GM18870 (cell line): Measurements from ENCODE around the gene ATG4D.

Source experiments
- ATAC-seq: cut with Tn5 transposase; IDR thresholded peaks from one replicate; pipeline ENCODE4 v1.9.1; 2021; ENCODE audit warnings: moderate library complexity; ENCODE audit not compliant: unreplicated experiment

ATG4D gene

DNA sequence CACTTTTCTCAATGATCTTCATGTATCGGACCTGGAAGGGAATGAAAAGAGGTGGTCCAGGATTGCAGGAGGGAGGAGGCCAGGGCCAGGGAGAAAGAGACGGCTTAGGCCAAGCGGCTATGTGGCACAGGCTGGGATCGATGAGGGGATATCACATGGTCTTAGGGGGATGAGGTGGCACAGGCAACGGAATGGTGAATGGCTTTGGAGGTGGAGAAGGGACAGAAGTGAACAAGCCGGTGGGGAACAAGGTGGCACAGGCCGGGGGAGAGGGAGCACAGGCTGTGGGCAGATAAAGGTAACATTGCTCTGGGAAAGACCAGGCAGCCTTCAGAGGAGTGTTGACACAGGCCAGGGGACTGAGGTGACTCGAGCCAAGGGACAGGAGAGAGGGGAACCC lies 30.8 kb downstream of the ATG4D start:
- no peak for ATAC-seq

DNA sequence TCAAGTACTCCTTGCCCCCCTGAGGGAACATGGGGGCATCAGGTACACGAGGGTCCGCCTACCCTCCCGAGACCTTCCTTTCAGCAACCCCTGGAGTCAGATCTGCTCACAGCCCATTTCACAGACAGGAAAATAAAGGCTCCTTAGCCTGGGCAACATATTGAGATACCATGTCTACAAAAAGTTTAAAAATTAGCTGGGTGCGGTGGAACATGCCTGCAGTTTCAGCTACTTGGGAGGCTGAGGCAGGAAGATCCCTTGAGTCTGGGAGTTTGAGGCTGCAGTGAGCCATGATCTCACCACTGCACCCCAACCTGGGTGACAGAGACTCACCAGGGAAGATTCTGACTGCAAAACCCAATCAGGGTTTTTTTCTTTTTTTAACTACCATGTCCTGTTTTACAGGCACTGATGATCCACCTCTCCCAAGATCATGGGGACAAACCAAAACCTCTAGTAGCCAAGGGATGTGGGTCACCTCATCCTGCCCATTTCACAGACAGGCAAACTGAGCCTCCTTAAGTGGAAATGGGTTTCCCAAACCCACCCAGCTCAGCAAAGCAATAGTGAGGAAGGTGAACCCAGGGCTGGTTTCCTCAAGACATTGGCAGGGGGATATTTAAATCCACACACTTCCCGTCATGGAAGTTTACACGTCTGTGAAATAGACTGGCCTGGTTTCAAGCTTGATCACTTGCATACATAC lies 31.5 kb downstream of the ATG4D start:
- ATAC-seq: no peak

GRCh38 chr19:10577951-10578350 lies 34.2 kb downstream of the ATG4D start:
- no peak for ATAC-seq

DNA sequence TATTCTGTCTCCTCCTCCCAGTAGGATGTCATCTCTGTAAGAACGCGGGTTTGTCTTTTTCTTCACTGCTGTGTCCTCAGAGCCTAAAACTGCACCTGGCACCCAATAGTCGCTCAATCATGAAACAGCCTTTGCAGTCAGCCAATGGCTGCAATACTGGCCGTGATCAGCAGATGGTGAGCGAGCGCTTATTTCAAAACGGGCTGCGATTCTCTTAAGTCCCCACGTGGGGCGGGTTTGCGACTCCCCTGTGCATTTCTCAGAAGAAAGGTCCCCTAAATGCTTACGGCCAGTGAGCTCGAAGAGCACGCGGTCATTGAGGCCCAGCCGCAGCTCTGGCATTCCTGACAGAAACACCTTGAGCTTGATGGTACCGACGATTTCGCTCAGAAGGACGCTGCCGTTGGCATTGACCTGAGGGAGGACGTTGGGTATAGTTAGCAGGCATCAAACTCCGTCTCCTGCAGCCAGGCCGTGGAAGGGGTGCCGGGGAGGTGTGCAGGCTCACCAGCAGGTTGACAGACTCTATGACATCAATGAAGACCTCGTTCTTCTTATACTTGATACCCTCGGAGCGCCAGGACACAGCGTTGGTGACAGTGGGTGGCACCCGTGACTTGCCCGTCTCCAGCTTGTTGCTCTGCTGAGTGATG lies 37.4 kb downstream of the ATG4D start:
- no peak for ATAC-seq

- no peak for ATAC-seq
These were observed 38.4 kb downstream of the ATG4D start for GRCh38 chr19:10582091-10582490.

- ATAC-seq: no peak
These were observed 39.5 kb downstream of the ATG4D start for GRCh38 chr19:10583036-10583776.

GRCh38 chr19:10586396-10586795 lies 42.7 kb downstream of the ATG4D start:
- ATAC-seq: no peak

GRCh38 chr19:10587022-10587838 lies 43.5 kb downstream of the ATG4D start, which contains the start of gene AP1M2:
Gene AP1M2, minus strand, starts transcription at chr19:10587312. Its CDS starts 81 bp downstream, at chr19:10587231.
- no peak for ATAC-seq

DNA sequence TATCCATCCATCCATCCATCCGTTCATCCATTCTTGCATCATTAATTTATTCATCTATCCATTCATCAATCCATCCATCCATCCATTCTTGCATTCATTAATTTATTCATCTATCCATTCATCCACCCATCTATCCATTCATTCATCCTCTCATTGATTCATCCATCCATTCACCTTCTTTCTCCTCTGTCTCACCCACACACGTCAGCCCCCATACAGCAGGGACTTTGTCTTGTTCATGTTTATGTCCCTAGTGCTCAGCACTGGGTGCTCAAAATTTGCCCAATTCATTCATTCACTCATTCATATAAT lies 44.1 kb downstream of the ATG4D start:
- no peak for ATAC-seq

- ATAC-seq: no peak
These were observed 49.4 kb downstream of the ATG4D start for GRCh38 chr19:10593148-10593547.

- peak; percentile 40 for ATAC-seq
These were observed 50.3 kb downstream of the ATG4D start for GRCh38 chr19:10593820-10594637.

DNA sequence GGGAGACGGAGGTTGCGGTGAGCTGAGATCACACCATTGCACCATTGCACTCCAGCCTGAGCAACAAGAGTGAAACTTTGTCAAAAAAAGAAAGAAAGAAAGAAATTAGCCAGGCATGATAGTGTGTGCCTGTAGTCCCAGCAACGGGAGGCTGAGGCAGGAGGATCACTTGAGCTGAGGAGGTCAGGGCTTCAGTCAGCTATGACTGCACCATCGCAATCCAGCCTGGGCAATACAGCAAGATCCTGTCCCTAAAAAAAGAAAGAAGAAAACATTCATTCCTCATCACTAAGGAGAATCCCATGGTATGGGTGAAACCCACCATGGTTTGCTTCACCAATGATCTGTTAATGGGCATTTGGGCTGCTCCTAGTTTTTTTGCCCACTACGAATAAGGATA lies 56.4 kb downstream of the ATG4D start:
- no peak for ATAC-seq

DNA sequence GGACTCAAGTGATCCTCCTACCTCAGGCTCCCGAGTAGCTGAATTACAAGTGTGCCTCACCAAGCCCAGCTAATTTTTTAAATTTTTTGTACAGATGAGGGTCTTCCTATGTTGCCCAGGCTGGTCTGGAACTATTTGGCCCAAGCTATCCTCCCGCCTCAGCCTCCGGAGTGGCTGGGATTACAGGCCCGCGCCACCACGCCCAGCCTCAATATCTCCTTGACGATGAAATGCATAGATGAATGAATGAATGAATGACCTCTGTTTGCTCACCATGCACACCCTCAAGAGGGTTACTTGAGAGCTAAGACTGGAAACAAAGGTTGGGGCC lies 58.3 kb downstream of the ATG4D start:
- no peak for ATAC-seq

DNA sequence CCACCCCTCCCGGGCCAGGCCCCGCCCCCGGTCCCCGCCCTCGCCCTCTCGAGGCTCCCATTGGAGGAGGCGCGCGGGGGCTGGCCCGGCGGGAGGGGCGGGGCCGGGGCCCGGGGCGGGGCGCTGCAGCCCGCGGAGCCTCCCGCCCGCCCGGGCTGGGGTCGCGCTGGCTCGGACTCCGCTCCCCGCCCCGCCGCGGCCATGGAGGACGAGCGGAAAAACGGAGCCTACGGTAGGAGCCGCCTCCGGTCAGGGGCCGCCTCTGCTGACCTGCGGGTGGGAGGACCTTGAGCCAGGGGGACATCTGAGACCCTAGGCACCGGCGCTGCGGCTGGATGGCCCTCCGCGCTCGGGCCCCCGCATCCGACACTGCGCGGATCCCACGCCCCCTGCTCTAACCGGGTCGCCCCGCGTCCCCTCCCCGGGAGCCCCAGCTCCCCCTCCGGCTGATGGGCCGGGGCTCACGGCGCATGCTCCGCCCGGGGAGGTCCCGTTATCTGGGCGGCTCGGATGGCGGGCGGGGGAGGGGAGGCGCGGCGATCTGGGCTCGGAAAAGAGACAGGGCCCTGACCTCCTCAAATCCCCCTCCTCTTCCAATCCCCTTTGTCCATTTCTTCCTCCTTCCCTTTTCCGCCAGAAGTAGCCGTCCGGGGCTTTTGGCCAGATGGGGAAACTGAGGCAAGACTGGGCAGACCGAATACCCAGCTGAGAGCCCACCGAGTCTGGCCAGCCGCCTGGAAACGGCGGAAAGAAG lies 58.8 kb downstream of the ATG4D start:
- no peak for ATAC-seq
